Mammary epithelial cell (primary cell): ENCODE results near the gene SLC25A13.

Source experiments
- EZH2 ChIP-seq: IDR thresholded peaks from 2 replicates; pipeline ENCODE4 v1.6.1; 2012; ENCODE audit warnings: low read length, inconsistent platforms, borderline replicate concordance
- TF ChIP-seq, protein P1 (sequence below), 2 donors: IDR thresholded peaks in 1 of 2; conservative IDR thresholded peaks in 1 of 2; 2 replicates each; pipeline ENCODE4 v1.5.1; 2011 to 2012; ENCODE audit warnings: inconsistent platforms in 2 of 2, low read length in 2 of 2, mild to moderate bottlenecking in 2 of 2, control low read depth in 1 of 2, low read depth in 1 of 2; ENCODE audit not compliant: insufficient read depth in 1 of 2; ENCODE audit errors: extremely low read depth in 1 of 2

GRCh38 chr7:96241855-96242254 is 80.0 kb downstream of the SLC25A13 start:
- TF ChIP-seq, protein P1, sequence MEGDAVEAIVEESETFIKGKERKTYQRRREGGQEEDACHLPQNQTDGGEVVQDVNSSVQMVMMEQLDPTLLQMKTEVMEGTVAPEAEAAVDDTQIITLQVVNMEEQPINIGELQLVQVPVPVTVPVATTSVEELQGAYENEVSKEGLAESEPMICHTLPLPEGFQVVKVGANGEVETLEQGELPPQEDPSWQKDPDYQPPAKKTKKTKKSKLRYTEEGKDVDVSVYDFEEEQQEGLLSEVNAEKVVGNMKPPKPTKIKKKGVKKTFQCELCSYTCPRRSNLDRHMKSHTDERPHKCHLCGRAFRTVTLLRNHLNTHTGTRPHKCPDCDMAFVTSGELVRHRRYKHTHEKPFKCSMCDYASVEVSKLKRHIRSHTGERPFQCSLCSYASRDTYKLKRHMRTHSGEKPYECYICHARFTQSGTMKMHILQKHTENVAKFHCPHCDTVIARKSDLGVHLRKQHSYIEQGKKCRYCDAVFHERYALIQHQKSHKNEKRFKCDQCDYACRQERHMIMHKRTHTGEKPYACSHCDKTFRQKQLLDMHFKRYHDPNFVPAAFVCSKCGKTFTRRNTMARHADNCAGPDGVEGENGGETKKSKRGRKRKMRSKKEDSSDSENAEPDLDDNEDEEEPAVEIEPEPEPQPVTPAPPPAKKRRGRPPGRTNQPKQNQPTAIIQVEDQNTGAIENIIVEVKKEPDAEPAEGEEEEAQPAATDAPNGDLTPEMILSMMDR (conservative IDR thresholded peaks at IDR 0.05 in 1 of 2, IDR thresholded peaks at IDR 0.05 in 1 of 2; ENCODE audit: extremely low read depth in 1 of 2, insufficient read depth in 1 of 2, low read depth in 1 of 2, low read length in 2 of 2), result no peak
- no peak for TF ChIP-seq EZH2
